SK-N-SH (cell line): ENCODE data around the gene SRRD.

ENCODE experiments used
- CTCF ChIP-seq: fragments of 200-600 bp; sonication (generic); IDR thresholded peaks from 2 replicates; pipeline ENCODE4 v1.6.1; 2017; ENCODE audit warnings: antibody characterized with exemption, mild to moderate bottlenecking, moderate library complexity
- EZH2phosphoT487 ChIP-seq: fragments of 200-600 bp; sonication (generic); IDR thresholded peaks from 2 replicates; pipeline ENCODE4 v1.6.1; 2017; ENCODE audit warnings: low read depth, mixed run types, mild to moderate bottlenecking, antibody characterized with exemption, moderate library complexity, borderline replicate concordance
- GATA2 ChIP-seq: sonication (generic); formaldehyde crosslinking; IDR thresholded peaks from 2 replicates; pipeline ENCODE4 v1.5.0; 2020; ENCODE audit warnings: mild to moderate bottlenecking, missing genetic modification reagents
- JUND ChIP-seq: IDR thresholded peaks from 2 replicates; pipeline ENCODE4 v1.4.0; 2012
- MAX ChIP-seq: IDR thresholded peaks from 2 replicates; pipeline ENCODE4 v1.4.0; 2012; ENCODE audit warnings: low read depth
- POLR2AphosphoS5 ChIP-seq: IDR thresholded peaks from 2 replicates; pipeline ENCODE4 v1.6.1; 2012; ENCODE audit warnings: low read depth, low read length

GRCh38 chr22:26513838-26514237 is 30.2 kb downstream of the SRRD start:
- TF ChIP-seq POLR2AphosphoS5 (no peak), CTCF (no peak), MAX (no peak), GATA2 (CRISPR knock-in tag) (no peak), JUND (no peak), EZH2phosphoT487 (no peak)
